Heart right ventricle (tissue), 16 donors: ENCODE measurements around the gene FBXL5. TPM values are rescaled to one million over a fixed set of nuclear protein-coding genes. Genes with fewer than 3 reads are reported as not detected.
A peak's percentile ranks its signal among the peaks of the same experiment; 100 is the strongest.
"Not testable (repeated sequence)": the region's sequence is repeated elsewhere in the genome, so short reads cannot be mapped to it uniquely, and the experiment has no call there.

ENCODE experiments used
- ATAC-seq, 8 donors: fragments of 200-7000 bp; cut with Tn5 transposase; one replicate each; pipeline ENCODE4 v1.9.1; 2020; ENCODE audit warnings: mild to moderate bottlenecking in 8 of 8, moderate library complexity in 8 of 8, moderate number of reproducible peaks in 1 of 8
- DNase-seq, 2 donors: peaks; one replicate each; pipeline ENCODE4 v3.0.0-alpha.2; 2020
- H3K27ac ChIP-seq, 10 donors: fragments of 200-600 bp; sonication (generic) in 2 of 10; one replicate each; pipeline versions ENCODE4 v1.5.0 to v1.8.0; 2020 to 2022; ENCODE audit warnings: mild to moderate bottlenecking in 3 of 10
- H3K27me3 ChIP-seq, 7 donors: fragments of 200-600 bp; one replicate each; pipeline ENCODE4 v1.8.0; 2021 to 2022; ENCODE audit warnings: mild to moderate bottlenecking in 2 of 7
- H3K36me3 ChIP-seq, 9 donors: fragments of 200-600 bp; sonication (generic) in 1 of 9; one replicate each; pipeline versions ENCODE4 v1.5.0 to v1.8.0; 2020 to 2022; ENCODE audit warnings: mild to moderate bottlenecking in 2 of 9
- H3K4me1 ChIP-seq, 9 donors: fragments of 200-600 bp; sonication (generic) in 1 of 9; one replicate each; pipeline versions ENCODE4 v1.5.0 to v1.8.0; 2020 to 2022; ENCODE audit warnings: mild to moderate bottlenecking in 4 of 9
- H3K4me3 ChIP-seq, 10 donors: fragments of 200-600 bp; sonication (generic) in 2 of 10; one replicate each; pipeline versions ENCODE4 v1.5.0 to v1.8.0; 2020 to 2022; ENCODE audit warnings: mild to moderate bottlenecking in 7 of 10, moderate library complexity in 2 of 10
- H3K9me3 ChIP-seq, 11 donors: fragments of 200-600 bp in 10 of 11; sonication (generic) in 2 of 11; one replicate each; pipeline versions ENCODE4 v1.5.0 to v1.8.0; 2013 to 2022; ENCODE audit warnings: mild to moderate bottlenecking in 2 of 11, control low read depth in 1 of 11, moderate library complexity in 1 of 11
- WGBS, 2 donors: extraction: QIAGEN DNeasy Blood & Tissue Kit; methylation state at CpG; one replicate each; pipeline ENCODE4 v1.1.7; 2013; ENCODE audit warnings: inconsistent platforms in 1 of 2; 5-methylcytosine and 5-hydroxymethylcytosine counted together
- intact Hi-C, 10 donors: fragments of 100-400 bp; cut with DNase I; formaldehyde crosslinking; loops; one replicate each; pipeline versions ENCODE4 v1.11.1 to v1.14.2; 2022
- polyA plus RNA-seq, 2 donors: library from polyadenylated mRNA; stranded (reverse); fragments of 200-250 nt; gene quantifications; one replicate each; pipeline ENCODE4 v1.2.3, GENCODE V29; 2013
- total RNA-seq, 10 donors: library from RNA; stranded (reverse); fragmentation: NEBNext Ultra II Directional in 3 of 10; extraction: Animal tissue kit (Norgen Biotek cat#: 25700) in 3 of 10; gene quantifications; one replicate each; pipeline versions ENCODE4 v1.2.1 to v1.2.4, GENCODE V29; 2021 to 2023
- TF ChIP-seq, protein P1 (sequence below), 9 donors: fragments of 200-600 bp; sonication (generic) in 2 of 9; IDR thresholded peaks; one replicate each; pipeline versions ENCODE4 v1.5.0 to v1.8.0; 2021 to 2022; ENCODE audit warnings: antibody characterized with exemption in 9 of 9, mild to moderate bottlenecking in 5 of 9, moderate library complexity in 1 of 9
- donor health status: Arrhythmogenic right ventricular cardiomyopathy.
- donor health status: ischemic (EF 13 %, LVEDD 7.1; RV severe dilation, severe dysfunction).
- donor health status: healthy with polysubstance abuse.
- donor health status: DM: no; HTN: yes; CAD: no.
- donor health status: DM: no; HTN: no; CAD: no.
- donor health status: ischemic (EF 25% LVEDD 6.9; RV normal size, moderate dysfunction).
- donor health status: ischemic (EF 25% LVEDD 5.7; RV mildly dilated, moderate dysfunction).
- donor health status: healthy.
- donor health status: DM: yes; HTN: yes; CAD: no.
- donor health status: Ischemic cardiomyopathy.
- donor health status: ischemic (EF 35%, LVEDD 5.7; RV mildly dilated, moderate dysfunction).
- donor health status: nonischemic (EF 11% LVEDD 7.7; RV severe dilation, severe dysfunction).
- donor health status: DM: yes; HTN: yes; CAD: no.
- donor health status: PGD.
- donor health status: ischemic (EF 29% LVEDD 5.4; RV normal size, mild dysfunction).
- donor health status: nonischemic (EF 23%, LVEDD 6.1; RV moderate dilation, normal function).

FBXL5 gene
- total and polyA plus RNA-seq, 12 donors = 32.8 to 102 (median 74.1) TPM

DNA sequence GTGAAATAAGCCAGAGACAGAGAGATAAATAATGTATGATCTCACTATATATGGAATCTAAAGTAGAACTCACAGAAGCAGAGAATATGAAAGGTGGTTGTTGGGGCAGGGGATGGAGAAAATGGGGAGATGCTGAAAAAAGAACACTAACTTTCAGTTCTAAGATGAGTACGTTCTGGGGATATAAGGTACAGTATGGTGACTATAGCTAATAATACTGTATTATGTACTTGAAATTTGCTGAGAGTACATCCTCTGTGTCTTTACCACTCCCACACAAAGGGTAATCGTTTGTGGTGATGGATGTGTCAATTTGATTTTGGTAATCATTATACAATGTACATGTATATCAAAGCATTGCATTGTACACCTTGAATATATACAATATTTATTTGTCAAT lies 6.6 kb downstream of the FBXL5 start:
- Histone ChIP-seq H3K27me3 (no peaks in the 10 kb centered on the region), H3K9me3 (no peaks in the 10 kb centered on the region), H3K27ac (peak overlapping the region in 1 of 10 donors; percentile 12), H3K4me3 (no peak overlapping the region), H3K36me3 (peaks cover 0 to 7% (median 0%) of the 10 kb centered on the region in 9 donors), H3K4me1 (peaks cover 4 to 88% (median 76%) of the 10 kb centered on the region in 9 donors)
- DNase-seq (no peak), ATAC-seq (peak in 1 of 8 donors; percentile 31)
- 54 to 59% methylated on average over 2 of the region's 2 CpGs for WGBS, 2 donors
- intact Hi-C loops = loop anchor here in 3 of 10 donors (10.0 kb wide), 2 partner anchors 154 to 174 kb away; no protein-coding TSS in a partner anchor
- TF ChIP-seq, protein P1, sequence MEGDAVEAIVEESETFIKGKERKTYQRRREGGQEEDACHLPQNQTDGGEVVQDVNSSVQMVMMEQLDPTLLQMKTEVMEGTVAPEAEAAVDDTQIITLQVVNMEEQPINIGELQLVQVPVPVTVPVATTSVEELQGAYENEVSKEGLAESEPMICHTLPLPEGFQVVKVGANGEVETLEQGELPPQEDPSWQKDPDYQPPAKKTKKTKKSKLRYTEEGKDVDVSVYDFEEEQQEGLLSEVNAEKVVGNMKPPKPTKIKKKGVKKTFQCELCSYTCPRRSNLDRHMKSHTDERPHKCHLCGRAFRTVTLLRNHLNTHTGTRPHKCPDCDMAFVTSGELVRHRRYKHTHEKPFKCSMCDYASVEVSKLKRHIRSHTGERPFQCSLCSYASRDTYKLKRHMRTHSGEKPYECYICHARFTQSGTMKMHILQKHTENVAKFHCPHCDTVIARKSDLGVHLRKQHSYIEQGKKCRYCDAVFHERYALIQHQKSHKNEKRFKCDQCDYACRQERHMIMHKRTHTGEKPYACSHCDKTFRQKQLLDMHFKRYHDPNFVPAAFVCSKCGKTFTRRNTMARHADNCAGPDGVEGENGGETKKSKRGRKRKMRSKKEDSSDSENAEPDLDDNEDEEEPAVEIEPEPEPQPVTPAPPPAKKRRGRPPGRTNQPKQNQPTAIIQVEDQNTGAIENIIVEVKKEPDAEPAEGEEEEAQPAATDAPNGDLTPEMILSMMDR (IDR thresholded peaks at IDR 0.05) = no peak

DNA sequence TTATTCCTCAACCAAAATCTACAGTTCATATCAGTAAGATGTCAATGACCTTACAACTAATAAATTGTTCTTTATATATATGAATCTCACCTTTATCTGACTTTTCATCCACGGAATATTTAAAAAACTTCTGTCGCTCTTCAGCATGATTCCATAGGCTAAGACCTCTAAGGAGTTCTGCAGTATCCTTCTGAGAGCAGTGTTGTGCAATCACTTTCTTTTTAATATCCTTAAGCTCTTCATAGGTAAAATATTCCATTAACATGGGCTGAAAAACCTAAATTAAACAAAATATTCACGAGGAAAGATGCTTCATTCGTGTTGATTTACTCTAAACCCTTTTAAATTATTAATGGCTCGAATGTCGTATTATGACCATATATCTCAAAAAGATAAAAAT lies 16.7 kb downstream of the FBXL5 start:
- intact Hi-C loops = no loop called here
- 94% methylated on average over 6 of the region's 6 CpGs for WGBS, 2 donors
- no peaks in the 10 kb centered on the region for H3K9me3 ChIP-seq
- TF ChIP-seq, protein P1 (IDR thresholded peaks at IDR 0.05) = no peak
- no peak for DNase-seq
- H3K4me3 ChIP-seq = no peak overlapping the region
- peaks cover 0 to 99% (median 15%) of the 10 kb centered on the region in 9 donors for H3K36me3 ChIP-seq
- H3K27me3 ChIP-seq = no peaks in the 10 kb centered on the region
- H3K27ac ChIP-seq = no peak overlapping the region
- peaks cover 0 to 5% (median 0%) of the 10 kb centered on the region in 9 donors for H3K4me1 ChIP-seq
- ATAC-seq = no peak

DNA sequence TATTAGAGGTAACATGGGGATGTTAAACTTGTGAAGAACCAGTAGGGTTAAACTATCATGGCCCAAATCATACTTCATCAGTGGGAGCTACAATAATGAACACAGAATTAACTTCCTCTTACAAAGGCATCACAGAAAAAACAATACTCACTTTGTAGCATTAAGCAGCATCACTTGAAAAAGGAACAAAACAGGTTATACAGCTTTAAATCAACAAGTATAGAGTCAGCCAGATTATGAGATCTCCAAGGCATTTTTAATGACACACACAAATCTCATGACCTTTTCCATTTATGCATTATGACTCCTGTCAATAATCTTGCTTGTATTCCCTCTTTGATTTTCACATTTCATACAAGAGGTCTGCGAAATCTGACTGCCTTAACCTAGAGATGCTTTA lies 18.3 kb downstream of the FBXL5 start:
- Histone ChIP-seq H3K36me3 (peaks cover 0 to 100% (median 26%) of the 10 kb centered on the region in 9 donors), H3K4me3 (no peak overlapping the region), H3K27me3 (no peaks in the 10 kb centered on the region), H3K27ac (no peak overlapping the region), H3K4me1 (no peaks in the 10 kb centered on the region), H3K9me3 (peaks cover 0 to 6% (median 0%) of the 10 kb centered on the region in 11 donors)
- 97 to 98% methylated on average over 1 of the region's 1 CpG for WGBS, 2 donors
- TF ChIP-seq, protein P1 (IDR thresholded peaks at IDR 0.05) = no peak
- no peak for ATAC-seq
- intact Hi-C loops = no loop called here
- no peak for DNase-seq

DNA sequence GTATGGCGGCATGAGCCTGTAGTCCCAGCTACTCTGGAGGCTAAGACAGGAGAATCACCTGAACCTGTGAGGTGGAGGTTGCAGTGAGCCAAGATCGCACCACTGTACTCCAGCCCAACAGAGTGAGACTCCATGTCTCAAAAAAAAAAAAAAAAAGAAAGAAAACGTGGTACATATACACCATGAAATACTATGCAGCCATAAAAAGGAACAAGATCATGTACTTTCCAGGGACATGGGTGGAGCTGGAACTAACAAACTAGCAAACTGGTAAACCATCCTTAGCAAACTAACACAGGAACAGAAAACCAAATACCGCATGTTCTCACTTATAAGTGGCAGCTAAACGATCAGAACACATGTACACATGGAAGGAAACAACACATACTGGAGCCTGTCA lies 37.8 kb downstream of the FBXL5 start:
- Histone ChIP-seq H3K9me3 (peaks cover 0 to 46% (median 18%) of the 10 kb centered on the region in 11 donors), H3K36me3 (peaks cover 0 to 64% (median 20%) of the 10 kb centered on the region in 9 donors)
- H3K4me1 ChIP-seq, H3K27ac ChIP-seq, H3K27me3 ChIP-seq, H3K4me3 ChIP-seq, intact Hi-C loops, DNase-seq, ATAC-seq: not testable (repeated sequence)
- WGBS, 2 donors = 98% methylated on average over 5 of the region's 5 CpGs

DNA sequence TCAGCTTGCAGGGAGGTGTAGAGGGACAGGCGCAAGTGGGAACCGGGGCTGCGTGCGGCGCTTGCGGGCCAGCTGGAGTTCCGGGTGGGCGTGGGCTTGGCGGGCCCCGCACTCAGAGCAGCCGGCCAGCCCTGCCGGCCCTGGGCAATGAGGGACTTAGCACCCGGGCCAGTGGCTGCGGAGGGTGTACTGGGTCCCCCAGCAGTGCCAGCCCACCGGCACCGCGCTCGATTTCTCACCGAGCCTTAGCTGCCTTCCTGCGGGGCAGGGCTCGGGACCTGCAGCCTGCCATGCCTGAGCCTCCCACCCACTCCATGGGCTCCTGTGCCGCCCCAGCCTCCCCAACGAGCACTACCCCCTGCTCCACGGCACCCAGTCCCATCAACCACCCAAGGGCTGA lies 40.3 kb downstream of the FBXL5 start:
- WGBS, 2 donors = 95 to 96% methylated on average over 18 to 22 of the region's 24 CpGs
- H3K27me3 ChIP-seq, DNase-seq, H3K4me3 ChIP-seq, H3K4me1 ChIP-seq, intact Hi-C loops, H3K27ac ChIP-seq, ATAC-seq: not testable (repeated sequence)
- Histone ChIP-seq H3K9me3 (peaks cover 0 to 33% (median 10%) of the 10 kb centered on the region in 11 donors), H3K36me3 (peaks cover 0 to 68% (median 11%) of the 10 kb centered on the region in 9 donors)
